Body of pancreas (tissue), 4 donors: Measurements from ENCODE around the gene EXOSC7. TPM values are rescaled to one million over a fixed set of nuclear protein-coding genes. Genes with fewer than 3 reads are reported as not detected.

Experiments used
- ATAC-seq: fragments of 150-250 bp; one replicate; pipeline ENCODE4 v1.9.1; 2016
- DNase-seq, 4 donors: peaks; one replicate each; pipeline ENCODE4 v3.0.0-alpha.2; 2019
- H3K27ac ChIP-seq, 4 donors: fragments of 200-600 bp; sonication (generic); 1 replicate in 3 of 4; 2 replicates in 1 of 4; pipeline versions ENCODE4 v1.5.1 to v1.6.1; 2016 to 2019; ENCODE audit warnings: mild to moderate bottlenecking in 1 of 4, mixed read lengths in 1 of 4, moderate library complexity in 1 of 4
- H3K27me3 ChIP-seq, 2 donors: fragments of 200-600 bp; sonication (generic); one replicate each; pipeline ENCODE4 v1.6.0; 2016; ENCODE audit warnings: mild to moderate bottlenecking in 1 of 2
- H3K36me3 ChIP-seq, 2 donors: fragments of 200-600 bp; sonication (generic); replicated peaks in 1 of 2; 2 replicates each; pipeline ENCODE4 v1.5.1; 2016; ENCODE audit warnings: low read depth in 2 of 2; ENCODE audit not compliant: insufficient read depth in 1 of 2
- H3K4me1 ChIP-seq: fragments of 200-600 bp; sonication (generic); one replicate; pipeline ENCODE4 v1.6.0; 2016
- H3K4me3 ChIP-seq, 2 donors: fragments of 200-600 bp; sonication (generic); 1 replicate in 1 of 2; 2 replicates in 1 of 2; pipeline ENCODE4 v1.5.1; 2016 to 2019
- H3K9me3 ChIP-seq, 3 donors: fragments of 200-600 bp; sonication (generic); 1 replicate in 2 of 3; 2 replicates in 1 of 3; pipeline ENCODE4 v1.5.1; 2016
- POLR2A ChIP-seq, 3 donors: fragments of 450-650 bp; IDR thresholded peaks; one replicate each; pipeline ENCODE4 v1.6.1; 2016; ENCODE audit warnings: antibody characterized with exemption in 3 of 3, mild to moderate bottlenecking in 2 of 3
- WGBS, 2 donors: methylation state at CpG; one replicate each; pipeline ENCODE4 v1.1.5; 2017; 5-methylcytosine and 5-hydroxymethylcytosine counted together
- intact Hi-C: fragments of 100-400 bp; cut with DNase I; formaldehyde crosslinking; loops from one replicate; pipeline ENCODE4 v1.15.1; 2023
- small RNA-seq: library from RNA; depleted of rRNA; stranded (forward); fragments of <200 nt; gene quantifications from one replicate; pipeline ENCODE3, GENCODE V24; 2016
- total RNA-seq, 2 donors: library from RNA; depleted of rRNA; stranded (reverse); fragments of >200 nt; gene quantifications; one replicate each; pipeline ENCODE4 v1.1.0, GENCODE V29; 2016
- TF ChIP-seq, protein P1 (sequence below), 7 experiments: fragments of 450-650 bp in 4 of 7; fragments of 200-600 bp in 3 of 7; sonication (generic) in 3 of 7; IDR thresholded peaks; one replicate each; pipeline ENCODE4 v1.5.1; 2016 to 2019; ENCODE audit warnings: antibody characterized with exemption in 7 of 7

EXOSC7 gene
- total RNA-seq, 2 donors from 2014 or later: 18.2 to 33.6 TPM

DNA sequence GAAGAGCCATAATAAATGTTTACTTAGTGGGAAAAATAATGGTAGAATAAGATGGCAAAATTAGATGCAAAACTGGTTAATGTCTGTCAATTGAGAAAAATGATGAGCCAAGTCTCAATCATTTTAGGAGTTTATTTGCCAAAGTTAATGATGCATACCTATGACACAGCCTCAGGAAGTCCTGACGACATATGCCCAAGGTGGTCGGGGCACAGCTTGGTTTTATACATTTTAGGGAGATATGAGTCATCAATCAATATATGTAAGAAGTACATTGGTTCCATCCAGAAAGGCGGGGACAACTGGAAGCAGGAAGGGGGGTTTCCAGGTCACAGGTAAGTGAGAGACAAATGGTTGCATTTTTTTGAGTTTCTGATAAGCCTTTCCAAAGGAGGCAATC, 81.5 kb downstream of the EXOSC7 start:
- DNase-seq (no peak), ATAC-seq (no peak)
- TF ChIP-seq, protein P1, sequence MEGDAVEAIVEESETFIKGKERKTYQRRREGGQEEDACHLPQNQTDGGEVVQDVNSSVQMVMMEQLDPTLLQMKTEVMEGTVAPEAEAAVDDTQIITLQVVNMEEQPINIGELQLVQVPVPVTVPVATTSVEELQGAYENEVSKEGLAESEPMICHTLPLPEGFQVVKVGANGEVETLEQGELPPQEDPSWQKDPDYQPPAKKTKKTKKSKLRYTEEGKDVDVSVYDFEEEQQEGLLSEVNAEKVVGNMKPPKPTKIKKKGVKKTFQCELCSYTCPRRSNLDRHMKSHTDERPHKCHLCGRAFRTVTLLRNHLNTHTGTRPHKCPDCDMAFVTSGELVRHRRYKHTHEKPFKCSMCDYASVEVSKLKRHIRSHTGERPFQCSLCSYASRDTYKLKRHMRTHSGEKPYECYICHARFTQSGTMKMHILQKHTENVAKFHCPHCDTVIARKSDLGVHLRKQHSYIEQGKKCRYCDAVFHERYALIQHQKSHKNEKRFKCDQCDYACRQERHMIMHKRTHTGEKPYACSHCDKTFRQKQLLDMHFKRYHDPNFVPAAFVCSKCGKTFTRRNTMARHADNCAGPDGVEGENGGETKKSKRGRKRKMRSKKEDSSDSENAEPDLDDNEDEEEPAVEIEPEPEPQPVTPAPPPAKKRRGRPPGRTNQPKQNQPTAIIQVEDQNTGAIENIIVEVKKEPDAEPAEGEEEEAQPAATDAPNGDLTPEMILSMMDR (IDR thresholded peaks at IDR 0.05): no peak
- TF ChIP-seq POLR2A (IDR thresholded peaks at IDR 0.05): no peak
- Histone ChIP-seq H3K9me3 (no peaks in the 10 kb centered on the region), H3K4me3 (no peak overlapping the region), H3K27me3 (no peaks in the 10 kb centered on the region), H3K4me1 (no peaks in the 10 kb centered on the region), H3K27ac (no peak overlapping the region), H3K36me3 (no peaks in the 10 kb centered on the region)
- WGBS, 2 donors: 83 to 86% methylated on average over 3 of the region's 3 CpGs
- intact Hi-C loops: no loop called here

DNA sequence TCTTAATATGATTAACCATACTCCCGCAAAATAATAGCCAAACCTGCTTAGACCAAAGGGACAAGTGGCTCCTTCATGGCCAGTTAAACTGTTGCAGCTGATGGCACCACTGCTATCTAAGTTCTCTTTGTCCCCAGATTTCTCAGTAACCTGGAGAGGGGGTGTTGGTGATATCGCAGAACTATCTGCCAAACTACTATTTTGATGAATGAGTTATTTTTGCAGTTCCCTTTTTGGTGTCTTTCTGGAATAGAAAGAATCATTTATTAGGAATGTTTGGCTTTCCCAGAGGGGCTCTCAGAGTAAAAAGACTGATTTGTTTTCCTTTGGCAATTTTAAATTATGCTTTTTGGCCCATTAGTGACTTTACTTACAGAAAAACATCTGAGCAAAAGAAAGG, 83.1 kb downstream of the EXOSC7 start:
- Histone ChIP-seq H3K27ac (no peak overlapping the region), H3K36me3 (no peaks in the 10 kb centered on the region), H3K4me1 (no peaks in the 10 kb centered on the region), H3K4me3 (no peak overlapping the region), H3K27me3 (no peaks in the 10 kb centered on the region), H3K9me3 (no peaks in the 10 kb centered on the region)
- intact Hi-C loops: no loop called here
- ATAC-seq (no peak), DNase-seq (no peak)
- WGBS, 2 donors: 65 to 70% methylated on average over 2 of the region's 2 CpGs
- TF ChIP-seq POLR2A (IDR thresholded peaks at IDR 0.05): no peak
- TF ChIP-seq, protein P1 (IDR thresholded peaks at IDR 0.05): no peak

DNA sequence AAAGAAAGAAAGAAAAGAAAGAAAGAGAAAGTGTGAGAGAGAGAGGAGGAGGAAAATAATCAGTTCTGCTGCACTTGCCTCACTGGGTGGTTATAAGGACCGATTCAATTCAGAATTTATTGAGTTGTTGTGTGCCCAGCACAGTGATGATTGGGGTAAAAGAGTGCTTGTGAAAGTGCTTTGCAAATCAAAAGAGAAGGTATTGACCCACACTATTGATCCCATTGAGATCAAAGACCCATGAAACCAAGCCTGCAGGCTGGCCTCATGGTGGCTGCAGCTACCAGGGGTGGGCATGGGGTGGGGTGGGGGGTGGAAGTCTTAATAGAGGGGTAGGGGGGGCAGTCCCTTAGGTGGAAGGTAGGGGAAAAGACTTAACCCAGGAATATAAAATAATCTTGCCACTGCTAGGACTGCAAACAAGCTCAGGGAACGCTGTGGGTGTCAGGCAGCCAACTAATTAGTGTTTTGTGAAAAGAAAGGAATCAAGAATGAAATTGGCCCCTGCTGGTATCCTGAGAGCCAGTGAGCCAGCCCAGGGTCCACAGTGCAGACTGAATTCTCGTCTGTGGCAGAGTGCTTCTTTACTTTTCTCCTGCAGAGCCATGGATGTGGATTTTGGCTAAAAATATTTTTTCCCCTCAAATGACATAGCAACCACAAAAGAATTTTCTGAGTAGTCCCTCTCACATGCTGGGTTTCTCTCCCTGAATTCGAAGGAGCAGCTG, 84.3 kb downstream of the EXOSC7 start:
- DNase-seq: no peak
- no peaks in the 10 kb centered on the region for H3K36me3 ChIP-seq
- H3K4me1 ChIP-seq: no peaks in the 10 kb centered on the region
- H3K27me3 ChIP-seq: no peaks in the 10 kb centered on the region
- 50 to 51% methylated on average over 4 of the region's 4 CpGs for WGBS, 2 donors
- ATAC-seq: no peak
- H3K9me3 ChIP-seq: no peaks in the 10 kb centered on the region
- no peak overlapping the region for H3K27ac ChIP-seq
- TF ChIP-seq, protein P1 (IDR thresholded peaks at IDR 0.05): no peak
- TF ChIP-seq POLR2A (IDR thresholded peaks at IDR 0.05): no peak
- H3K4me3 ChIP-seq: no peak overlapping the region
- intact Hi-C loops: no loop called here

Small RNAs within 50 kb of the gene (small RNA-seq; reads per million reads assigned to genes)
- gene RNU5B-3P: not detected

Other genes with a start within 250 kb of the EXOSC7 start
- gene ZNF501, start 246.6 kb upstream of the EXOSC7 start, total RNA-seq: 1 to 10 TPM; 3.1 to 7.6 TPM
- gene KIAA1143, start 214.6 kb upstream of the EXOSC7 start, total RNA-seq: 10 to 100 TPM; 10.5 to 13.7 TPM
- gene KIF15, start 214.4 kb upstream of the EXOSC7 start, total RNA-seq: under 1 TPM in 1 of 2 donors, not detected in 1; 0.78 TPM
- 10 to 100 TPM; 14.3 to 18.1 TPM for gene TMEM42, start 114.3 kb upstream of the EXOSC7 start, total RNA-seq
- not detected for gene TGM4, start 101.6 kb upstream of the EXOSC7 start, total RNA-seq
- 10 to 100 TPM; 32.2 to 32.3 TPM for gene ZDHHC3, start 70 bp upstream of the EXOSC7 start, total RNA-seq
- 10 to 100 TPM in 1 of 2 donors, 1 to 10 TPM in 1; 4.9 to 22.1 TPM for gene CLEC3B, start 50.1 kb downstream of the EXOSC7 start, total RNA-seq
- 1 to 10 TPM; 6.2 to 6.3 TPM for gene CDCP1, start 170.1 kb downstream of the EXOSC7 start, total RNA-seq